ENCODE data around the gene TEAD1.
A peak's percentile ranks its signal among the peaks of the same experiment; 100 is the strongest.

Gene TEAD1

DNA sequence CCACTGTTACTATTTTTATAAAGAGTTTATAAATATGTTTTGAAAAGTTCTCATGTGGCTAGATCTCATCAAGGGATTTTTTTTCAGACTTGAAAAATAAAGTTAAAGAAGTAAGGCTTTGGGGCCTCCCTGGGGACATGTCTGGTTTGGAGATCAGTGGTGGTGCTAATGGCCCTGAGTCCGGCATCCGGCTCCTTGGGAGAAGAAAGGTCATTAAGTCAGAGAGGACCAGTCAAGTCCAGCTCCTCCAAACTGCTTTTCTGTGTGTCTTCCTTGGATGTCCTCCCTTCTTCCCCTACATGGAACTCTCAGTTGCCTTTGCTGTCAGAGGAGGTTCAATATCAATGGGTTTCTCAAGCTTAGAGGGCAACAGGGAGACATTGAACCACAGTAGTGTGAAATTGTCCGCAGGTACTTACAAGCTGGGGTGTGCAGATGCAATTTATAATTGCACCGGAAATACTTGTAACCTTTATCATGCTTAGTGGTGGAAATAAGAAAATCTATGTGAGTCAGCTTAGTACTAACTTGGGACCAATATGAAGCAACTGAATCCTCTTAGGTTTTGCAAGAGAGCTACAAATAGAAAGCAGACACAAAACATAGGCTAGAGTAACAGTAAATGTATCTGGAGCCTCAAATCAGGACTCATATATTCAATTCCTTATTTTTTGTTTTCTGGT, 144.3 kb downstream of the TEAD1 start:
- no peak overlapping the region for H3K4me3 ChIP-seq (ENCODE audit: low read depth, low read length)
- DNase-seq (ENCODE audit: low read depth): no peak
- in situ Hi-C loops (cut with HindIII; ENCODE audit: low sequenced_read_pairs): no loop called here
- no peak for TF ChIP-seq CTCF (IDR thresholded peaks at IDR 0.05; ENCODE audit: low read depth, low read length, missing control alignments)

DNA sequence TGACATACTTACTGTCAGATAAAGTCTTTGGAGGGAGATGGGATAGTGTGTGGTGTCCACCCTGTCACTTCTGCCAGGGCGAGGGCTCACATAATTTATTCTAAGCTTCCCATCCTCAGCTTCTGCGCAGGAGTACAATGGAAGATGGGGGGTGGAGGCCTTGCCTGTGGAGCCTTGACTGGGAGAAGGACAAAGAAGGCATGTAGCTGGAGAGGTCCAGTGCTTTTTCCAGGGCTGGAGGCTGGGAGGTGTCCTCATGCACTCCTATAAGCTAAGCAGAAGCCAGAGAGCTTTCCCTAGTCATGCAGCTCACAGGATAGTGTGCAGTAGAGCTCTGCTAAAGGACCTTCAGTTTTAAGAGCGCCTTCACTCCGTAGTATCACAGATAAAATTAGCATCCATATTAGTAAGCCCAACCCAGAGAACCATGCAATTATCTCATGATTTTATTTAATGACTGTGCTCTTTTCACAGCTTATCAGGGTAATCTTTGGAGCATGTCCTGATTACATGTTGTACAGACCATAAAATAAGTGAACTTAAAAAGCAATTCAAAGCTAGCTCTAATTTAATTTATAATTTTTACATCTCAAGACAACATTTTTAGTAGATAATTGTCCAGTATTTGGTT, 148.3 kb downstream of the TEAD1 start:
- DNase-seq (ENCODE audit: low read depth): no peak
- in situ Hi-C loops (cut with HindIII; ENCODE audit: low sequenced_read_pairs): no loop called here
- H3K4me3 ChIP-seq (ENCODE audit: low read depth, low read length): no peak overlapping the region
- no peak for TF ChIP-seq CTCF (IDR thresholded peaks at IDR 0.05; ENCODE audit: low read depth, low read length, missing control alignments)

DNA sequence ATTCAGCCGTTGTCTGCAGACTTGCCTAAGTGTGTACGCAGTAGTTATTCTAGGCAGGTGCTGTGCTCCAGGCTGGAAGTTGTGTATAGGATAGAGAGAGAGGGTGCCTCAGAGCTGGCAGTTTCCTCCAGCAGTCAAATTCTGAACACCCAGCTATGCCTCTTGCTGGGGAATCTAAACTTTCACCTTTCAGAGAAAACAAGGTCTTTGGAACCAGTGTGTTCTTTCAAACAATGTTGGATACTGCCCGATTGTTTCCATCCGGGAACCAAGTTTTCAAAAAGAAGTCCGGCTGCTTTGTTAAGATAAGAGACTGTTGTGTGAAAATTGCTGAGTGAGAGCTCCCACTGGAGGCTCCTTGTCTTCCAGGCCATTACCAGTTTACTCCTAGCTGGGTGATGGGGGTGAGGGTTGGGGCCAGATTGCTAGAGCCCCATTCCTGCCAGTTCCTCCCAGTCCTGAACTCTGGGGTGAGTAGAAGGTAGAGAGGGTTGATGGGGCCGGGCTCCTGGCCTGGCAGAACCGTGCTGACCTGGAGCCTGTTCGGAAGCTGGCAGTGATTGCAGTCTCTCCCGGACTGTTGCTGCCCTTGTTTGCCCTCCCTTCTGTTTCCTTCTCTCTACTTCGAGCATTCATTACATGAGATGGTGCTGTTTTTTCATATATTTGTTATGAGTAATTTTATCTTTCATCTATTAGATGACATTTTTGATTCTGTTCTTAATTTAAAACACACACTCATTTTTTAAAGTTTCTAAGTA, 150.2 kb downstream of the TEAD1 start:
- in situ Hi-C loops (cut with HindIII; ENCODE audit: low sequenced_read_pairs): no loop called here
- DNase-seq (ENCODE audit: low read depth): no peak
- H3K4me3 ChIP-seq (ENCODE audit: low read depth, low read length): no peak overlapping the region
- no peak for TF ChIP-seq CTCF (IDR thresholded peaks at IDR 0.05; ENCODE audit: low read depth, low read length, missing control alignments)

GRCh38 chr11:12826441-12826840, 152.2 kb downstream of the TEAD1 start:
- DNase-seq (ENCODE audit: low read depth): no peak

DNA sequence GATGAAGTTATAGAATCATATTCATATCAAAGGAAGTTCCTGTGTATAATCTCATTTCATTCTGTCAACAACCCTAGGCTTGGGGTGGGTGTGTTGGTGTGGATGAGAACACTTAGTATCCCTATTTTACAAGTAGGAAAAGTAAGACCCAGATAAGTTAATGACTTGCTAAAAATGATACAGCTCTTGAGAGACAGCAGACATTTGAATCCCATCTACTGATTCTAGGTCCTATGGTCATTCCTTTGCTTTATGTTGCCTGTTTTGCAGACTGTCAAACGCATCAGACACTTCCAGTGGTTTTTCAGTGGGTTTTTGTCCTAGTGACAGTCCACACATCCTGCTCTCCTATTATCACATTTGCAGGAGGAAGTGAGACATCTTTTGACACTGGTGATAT, 153.1 kb downstream of the TEAD1 start:
- DNase-seq (ENCODE audit: low read depth): no peak
- in situ Hi-C loops (cut with HindIII; ENCODE audit: low sequenced_read_pairs): no loop called here
- H3K4me3 ChIP-seq (ENCODE audit: low read depth, low read length): peak overlapping the region; percentile 37
- TF ChIP-seq CTCF (IDR thresholded peaks at IDR 0.05; ENCODE audit: low read depth, low read length, missing control alignments): no peak

More at GRCh38 chr11:12826441-12826840, 152.2 kb downstream of the TEAD1 start:
- in situ Hi-C loops (cut with HindIII; ENCODE audit: low sequenced_read_pairs): no loop called here
- no peak for TF ChIP-seq CTCF (IDR thresholded peaks at IDR 0.05; ENCODE audit: low read depth, low read length, missing control alignments)
- H3K4me3 ChIP-seq (ENCODE audit: low read depth, low read length): no peak overlapping the region

- in situ Hi-C loops (cut with HindIII; ENCODE audit: low sequenced_read_pairs): no loop called here
- peak; percentile 65 for DNase-seq (ENCODE audit: low read depth)
- no peak for TF ChIP-seq CTCF (IDR thresholded peaks at IDR 0.05; ENCODE audit: low read depth, low read length, missing control alignments)
- peak overlapping the region; percentile 37 for H3K4me3 ChIP-seq (ENCODE audit: low read depth, low read length)
Observed at GRCh38 chr11:12827929-12828812, 153.9 kb downstream of the TEAD1 start.

Data from astrocyte of the cerebellum (primary cell).